ENCODE data around the gene TTLL9.

The TTLL9 gene

DNA sequence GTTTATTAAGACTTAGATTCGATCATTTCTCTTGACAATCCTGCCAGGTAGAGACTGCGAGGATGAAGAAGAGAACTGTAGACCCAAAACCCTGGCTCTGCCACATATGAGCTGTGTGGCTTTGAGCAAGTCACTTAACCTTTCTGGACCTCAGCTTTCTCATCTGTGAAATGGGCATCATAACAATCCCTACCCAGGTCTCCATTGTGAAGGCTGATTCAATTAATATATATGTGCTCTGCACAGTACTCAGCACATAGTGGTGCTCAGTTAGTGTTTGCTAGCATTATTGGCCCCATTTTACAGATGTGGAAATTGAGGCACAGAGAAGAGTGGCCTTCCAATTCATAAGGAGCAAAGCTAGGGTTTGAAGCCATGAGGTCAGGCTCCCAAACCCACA, 105.4 kb downstream of the TTLL9 start:
- DNase-seq (ENCODE audit: low read depth): no peak
- H3K4me3 ChIP-seq (ENCODE audit: low read depth, low read length): no peak overlapping the region
- TF ChIP-seq, protein P1, sequence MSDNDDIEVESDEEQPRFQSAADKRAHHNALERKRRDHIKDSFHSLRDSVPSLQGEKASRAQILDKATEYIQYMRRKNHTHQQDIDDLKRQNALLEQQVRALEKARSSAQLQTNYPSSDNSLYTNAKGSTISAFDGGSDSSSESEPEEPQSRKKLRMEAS (IDR thresholded peaks at IDR 0.05; ENCODE audit: low read depth, low read length): no peak
- TF ChIP-seq, protein P2, sequence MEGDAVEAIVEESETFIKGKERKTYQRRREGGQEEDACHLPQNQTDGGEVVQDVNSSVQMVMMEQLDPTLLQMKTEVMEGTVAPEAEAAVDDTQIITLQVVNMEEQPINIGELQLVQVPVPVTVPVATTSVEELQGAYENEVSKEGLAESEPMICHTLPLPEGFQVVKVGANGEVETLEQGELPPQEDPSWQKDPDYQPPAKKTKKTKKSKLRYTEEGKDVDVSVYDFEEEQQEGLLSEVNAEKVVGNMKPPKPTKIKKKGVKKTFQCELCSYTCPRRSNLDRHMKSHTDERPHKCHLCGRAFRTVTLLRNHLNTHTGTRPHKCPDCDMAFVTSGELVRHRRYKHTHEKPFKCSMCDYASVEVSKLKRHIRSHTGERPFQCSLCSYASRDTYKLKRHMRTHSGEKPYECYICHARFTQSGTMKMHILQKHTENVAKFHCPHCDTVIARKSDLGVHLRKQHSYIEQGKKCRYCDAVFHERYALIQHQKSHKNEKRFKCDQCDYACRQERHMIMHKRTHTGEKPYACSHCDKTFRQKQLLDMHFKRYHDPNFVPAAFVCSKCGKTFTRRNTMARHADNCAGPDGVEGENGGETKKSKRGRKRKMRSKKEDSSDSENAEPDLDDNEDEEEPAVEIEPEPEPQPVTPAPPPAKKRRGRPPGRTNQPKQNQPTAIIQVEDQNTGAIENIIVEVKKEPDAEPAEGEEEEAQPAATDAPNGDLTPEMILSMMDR (IDR thresholded peaks at IDR 0.05; ENCODE audit: low read depth, low read length): no peak
- no peak for TF ChIP-seq POLR2A (IDR thresholded peaks at IDR 0.05; ENCODE audit: extremely low read depth, insufficient read length)
- no peak for TF ChIP-seq MYC (IDR thresholded peaks at IDR 0.05; ENCODE audit: low read depth, low read length)

DNA sequence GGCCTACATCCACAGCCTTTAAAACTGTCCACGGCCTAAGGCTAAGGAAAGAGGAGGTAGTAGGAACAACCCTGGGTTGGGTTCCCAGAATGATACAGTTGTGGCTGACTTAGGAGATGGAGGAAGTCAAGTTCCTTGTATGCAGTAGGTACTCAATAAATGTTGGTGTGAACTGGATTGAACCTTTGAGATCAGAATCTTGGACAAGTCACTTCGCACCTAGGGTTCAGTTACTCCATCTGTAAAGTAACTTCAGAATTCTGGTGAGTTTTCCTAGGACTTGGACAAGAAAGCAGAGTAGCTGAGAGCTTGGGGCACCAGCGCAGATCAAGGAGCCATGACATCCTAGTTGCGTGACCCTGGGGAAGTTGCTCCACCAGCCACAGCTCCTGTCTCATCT, 106.6 kb downstream of the TTLL9 start:
- TF ChIP-seq, protein P1 (IDR thresholded peaks at IDR 0.05; ENCODE audit: low read depth, low read length): no peak
- TF ChIP-seq, protein P2 (IDR thresholded peaks at IDR 0.05; ENCODE audit: low read depth, low read length): no peak
- TF ChIP-seq MYC (IDR thresholded peaks at IDR 0.05; ENCODE audit: low read depth, low read length): no peak
- no peak for TF ChIP-seq POLR2A (IDR thresholded peaks at IDR 0.05; ENCODE audit: extremely low read depth, insufficient read length)
- no peak overlapping the region for H3K4me3 ChIP-seq (ENCODE audit: low read depth, low read length)
- DNase-seq (ENCODE audit: low read depth): no peak

DNA sequence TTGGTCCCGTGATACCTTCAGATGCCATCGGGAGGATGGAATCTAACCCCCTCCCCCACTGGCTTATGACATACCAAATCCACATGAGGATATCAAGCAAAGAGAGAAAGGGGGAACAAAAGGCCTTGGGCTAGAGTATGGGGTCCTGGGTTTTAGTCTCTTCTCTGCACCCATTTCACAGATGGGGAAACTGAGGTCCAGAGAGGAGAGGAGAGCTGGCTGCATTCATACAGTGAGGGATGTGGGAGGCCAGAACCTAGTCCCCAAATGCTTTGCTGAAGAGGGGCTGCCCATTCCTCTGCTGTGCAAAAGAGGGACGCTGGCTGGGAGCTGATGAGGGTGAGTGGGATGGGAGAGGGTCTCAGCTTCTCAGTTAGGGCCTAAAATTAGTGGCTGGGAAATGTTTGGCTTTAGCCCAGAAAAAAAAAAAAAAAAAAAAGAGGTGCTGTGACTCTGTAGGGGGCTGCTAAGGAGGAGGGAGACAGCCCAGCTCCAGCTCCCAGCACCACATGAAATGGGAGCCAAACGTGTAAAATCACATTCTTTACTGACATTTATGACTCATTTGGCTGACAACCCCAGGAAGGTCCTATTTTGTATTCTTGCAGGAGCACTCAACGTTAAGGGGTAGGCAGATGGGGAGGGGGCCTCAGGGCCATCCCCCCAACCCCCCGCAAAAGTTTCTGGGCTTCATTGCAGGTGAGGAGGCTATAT, 109.4 kb downstream of the TTLL9 start:
- TF ChIP-seq, protein P1 (IDR thresholded peaks at IDR 0.05; ENCODE audit: low read depth, low read length): no peak
- TF ChIP-seq POLR2A (IDR thresholded peaks at IDR 0.05; ENCODE audit: extremely low read depth, insufficient read length) (no peak), MYC (IDR thresholded peaks at IDR 0.05; ENCODE audit: low read depth, low read length) (no peak)
- TF ChIP-seq, protein P2 (IDR thresholded peaks at IDR 0.05; ENCODE audit: low read depth, low read length): no peak
- H3K4me3 ChIP-seq (ENCODE audit: low read depth, low read length): no peak overlapping the region
- DNase-seq (ENCODE audit: low read depth): no peak

DNA sequence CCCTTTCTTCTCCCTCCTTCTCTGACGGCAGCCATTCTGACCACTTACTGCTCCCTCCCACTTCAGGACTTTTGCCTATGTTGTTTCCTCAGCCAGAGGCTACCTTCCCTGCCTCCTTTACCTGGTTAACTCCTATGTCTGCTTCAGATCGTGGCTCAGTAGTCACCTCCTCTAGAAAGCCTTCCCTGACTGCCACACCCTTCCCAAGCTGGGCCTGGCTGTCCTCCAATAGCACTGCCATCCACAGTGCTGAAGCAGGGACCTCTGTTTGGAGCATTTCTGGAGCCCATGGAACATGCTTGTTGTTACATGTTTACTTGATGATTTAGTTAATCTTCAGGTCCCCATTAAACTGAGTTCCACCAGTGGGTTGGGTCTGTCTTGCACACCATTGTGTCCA, 111.3 kb downstream of the TTLL9 start:
- DNase-seq (ENCODE audit: low read depth): no peak
- H3K4me3 ChIP-seq (ENCODE audit: low read depth, low read length): no peak overlapping the region
- TF ChIP-seq POLR2A (IDR thresholded peaks at IDR 0.05; ENCODE audit: extremely low read depth, insufficient read length): no peak
- TF ChIP-seq, protein P2 (IDR thresholded peaks at IDR 0.05; ENCODE audit: low read depth, low read length): no peak

DNA sequence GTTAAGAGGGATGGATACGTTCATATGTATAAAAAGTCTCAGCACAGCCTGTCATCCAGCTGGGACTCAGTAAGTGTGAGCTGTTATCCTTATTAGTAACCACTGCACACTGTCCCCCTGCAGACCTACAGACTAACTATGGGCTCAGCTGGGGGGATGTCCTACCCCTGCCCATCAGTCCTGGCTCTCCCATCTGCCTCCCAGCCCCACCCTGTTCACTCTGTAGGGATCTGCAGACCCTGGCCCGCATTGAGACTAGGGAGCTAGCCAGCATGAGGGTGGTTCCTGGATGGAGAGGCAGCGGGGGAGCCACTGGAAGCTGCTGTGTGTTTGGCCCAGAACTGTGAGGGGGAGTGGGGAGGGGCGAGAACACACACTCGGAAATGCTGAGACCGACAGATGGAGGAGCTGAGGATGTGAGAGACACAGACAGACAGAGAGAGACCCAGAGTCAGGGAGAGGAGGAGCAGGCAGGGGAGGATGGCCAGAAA, 114.6 kb downstream of the TTLL9 start:
- no peak for TF ChIP-seq MYC (IDR thresholded peaks at IDR 0.05; ENCODE audit: low read depth, low read length)
- TF ChIP-seq POLR2A (IDR thresholded peaks at IDR 0.05; ENCODE audit: extremely low read depth, insufficient read length): no peak
- TF ChIP-seq, protein P1 (IDR thresholded peaks at IDR 0.05; ENCODE audit: low read depth, low read length): no peak
- TF ChIP-seq, protein P2 (IDR thresholded peaks at IDR 0.05; ENCODE audit: low read depth, low read length): no peak
- no peak overlapping the region for H3K4me3 ChIP-seq (ENCODE audit: low read depth, low read length)
- DNase-seq (ENCODE audit: low read depth): no peak

Data from NB4 (cell line).